ENCODE measurements around the gene BSG. TPM values are rescaled to one million over a fixed set of nuclear protein-coding genes. Genes with fewer than 3 reads are reported as not detected.

Gene BSG
- total and polyA plus RNA-seq, 9 donors, result 111 to 484 (median 315) TPM

GRCh38 chr19:610801-611480 is 38.5 kb downstream of the BSG start:
- Histone ChIP-seq H3K4me3 (peak overlapping the region; percentile 7), H3K27ac (no peak overlapping the region), H3K36me3 (no peaks in the 10 kb centered on the region), H3K9me3 (no peaks in the 10 kb centered on the region), H3K27me3 (no peaks in the 10 kb centered on the region), H3K4me1 (ENCODE audit: insufficient read depth) (peaks cover 5% of the 10 kb centered on the region)
- WGBS, 3 donors, result 32 to 36% (median 32%) methylated on average over 36 of the region's 36 CpGs
- TF ChIP-seq EP300 (IDR thresholded peaks at IDR 0.05), result no peak
- no peak for TF ChIP-seq POLR2A (IDR thresholded peaks at IDR 0.05)
- no peak for TF ChIP-seq CTCF (IDR thresholded peaks at IDR 0.05)
- DNase-seq, result peak in 4 of 5 donors; percentile 52 to 86 (median 71)
- intact Hi-C loops (cut with DNase I), result no loop called here

GRCh38 chr19:611481-611868 is 39.1 kb downstream of the BSG start:
- no peak overlapping the region for H3K27ac ChIP-seq
- H3K36me3 ChIP-seq, result no peaks in the 10 kb centered on the region
- TF ChIP-seq EP300 (IDR thresholded peaks at IDR 0.05), result no peak
- no peak for TF ChIP-seq CTCF (IDR thresholded peaks at IDR 0.05)
- TF ChIP-seq POLR2A (IDR thresholded peaks at IDR 0.05), result no peak
- intact Hi-C loops (cut with DNase I), result no loop called here
- H3K4me3 ChIP-seq, result no peak overlapping the region
- no peaks in the 10 kb centered on the region for H3K27me3 ChIP-seq
- no peaks in the 10 kb centered on the region for H3K9me3 ChIP-seq
- WGBS, 3 donors, result 44 to 53% (median 48%) methylated on average over 13 of the region's 13 CpGs
- peaks cover 9% of the 10 kb centered on the region for H3K4me1 ChIP-seq (ENCODE audit: insufficient read depth)
- no peak for DNase-seq

- DNase-seq, result no peak
- Histone ChIP-seq H3K27me3 (no peaks in the 10 kb centered on the region), H3K9me3 (no peaks in the 10 kb centered on the region), H3K4me3 (no peak overlapping the region), H3K36me3 (no peaks in the 10 kb centered on the region), H3K4me1 (ENCODE audit: insufficient read depth) (peaks cover 9% of the 10 kb centered on the region), H3K27ac (no peak overlapping the region)
- 87 to 89% (median 88%) methylated on average over 33 of the region's 33 CpGs for WGBS, 3 donors
- intact Hi-C loops (cut with DNase I), result no loop called here
- no peak for TF ChIP-seq EP300 (IDR thresholded peaks at IDR 0.05)
- TF ChIP-seq POLR2A (IDR thresholded peaks at IDR 0.05), result no peak
- TF ChIP-seq CTCF (IDR thresholded peaks at IDR 0.05), result no peak
Observed at GRCh38 chr19:612941-613340, 40.5 kb downstream of the BSG start.

- 76 to 81% (median 78%) methylated on average over 53 to 54 of the region's 54 CpGs for WGBS, 3 donors
- no peaks in the 10 kb centered on the region for H3K27me3 ChIP-seq
- intact Hi-C loops (cut with DNase I), result no loop called here
- no peak for DNase-seq
- H3K27ac ChIP-seq, result no peak overlapping the region
- TF ChIP-seq CTCF (IDR thresholded peaks at IDR 0.05) (no peak), EP300 (IDR thresholded peaks at IDR 0.05) (no peak), POLR2A (IDR thresholded peaks at IDR 0.05) (no peak)
- H3K4me1 ChIP-seq (ENCODE audit: insufficient read depth), result peaks cover 9% of the 10 kb centered on the region
- H3K4me3 ChIP-seq, result no peak overlapping the region
- H3K36me3 ChIP-seq, result no peaks in the 10 kb centered on the region
- no peaks in the 10 kb centered on the region for H3K9me3 ChIP-seq
Observed at GRCh38 chr19:613732-614567, 41.6 kb downstream of the BSG start.

All from ovary (tissue), 9 donors.